IMR-90 (cell line): Measurements from ENCODE around the gene PRPF4. TPM values are rescaled to one million over a fixed set of nuclear protein-coding genes. Genes with fewer than 3 reads are reported as not detected.

Experiments
- ATAC-seq: fragments of 200-7000 bp; cut with Tn5 transposase; 2 replicates; pipeline ENCODE4 v1.9.1; 2020; ENCODE audit warnings: low read depth, mild to moderate bottlenecking, moderate library complexity
- BruUV-seq: library from RNA; stranded (reverse); fragments of 400-500 nt; replicated peaks from 2 replicates; lab custom pipeline; 2021; lab: Mats Ljungman, UMichigan
- CTCF ChIA-PET: fragments of 300-600 bp; formaldehyde crosslinking; extraction: SDS; loops from one replicate; lab custom pipeline; 2021; ENCODE audit warnings: antibody characterized with exemption; lab: Yijun Ruan, JAX
- POLR2A ChIA-PET: fragments of 300-600 bp; sonication (Branson Sonifier 250); formaldehyde crosslinking; loops from one replicate; lab custom pipeline; 2022; ENCODE audit warnings: antibody characterized with exemption; ENCODE audit not compliant: unreplicated experiment; lab: Charles Lee
- DNase-seq: peaks from one replicate; pipeline ENCODE4 v3.0.0; 2013
- H2AFZ ChIP-seq: replicated peaks from 2 replicates; pipeline ENCODE3; 2013; ENCODE audit warnings: low read length, mild to moderate bottlenecking; ENCODE audit not compliant: poor library complexity
- H2AK5ac ChIP-seq: 2 replicates; pipeline ENCODE4 v1.6.1; 2013; ENCODE audit warnings: low read depth, low read length, inconsistent platforms
- H2AK9ac ChIP-seq: replicated peaks from 2 replicates; pipeline ENCODE3; 2013; ENCODE audit warnings: mild to moderate bottlenecking, low read depth, low read length, moderate library complexity; ENCODE audit not compliant: poor library complexity
- H2BK120ac ChIP-seq: 2 replicates; pipeline ENCODE4 v1.6.1; 2013; ENCODE audit warnings: low read depth, low read length, inconsistent platforms
- H2BK15ac ChIP-seq: 3 replicates; pipeline ENCODE4 v1.6.1; 2013; ENCODE audit warnings: low read depth, low read length, inconsistent platforms
- H2BK20ac ChIP-seq: 2 replicates; pipeline ENCODE4 v1.6.1; 2013; ENCODE audit warnings: low read depth, mild to moderate bottlenecking, inconsistent platforms, low read length, moderate library complexity
- H2BK5ac ChIP-seq: 2 replicates; pipeline ENCODE4 v1.6.1; 2013; ENCODE audit warnings: mild to moderate bottlenecking, low read depth, low read length, inconsistent platforms; ENCODE audit not compliant: poor library complexity, severe bottlenecking
- H3K14ac ChIP-seq: replicated peaks from 2 replicates; pipeline ENCODE4 v1.6.1; 2013; ENCODE audit warnings: low read depth, low read length, inconsistent platforms
- H3K18ac ChIP-seq: 2 replicates; pipeline ENCODE4 v1.6.1; 2013; ENCODE audit warnings: low read depth, low read length, control low read depth
- H3K23ac ChIP-seq: 2 replicates; pipeline ENCODE4 v1.6.1; 2013; ENCODE audit warnings: low read depth, low read length, inconsistent platforms
- H3K27ac ChIP-seq: 2 replicates; pipeline ENCODE4 v1.5.1; 2013; ENCODE audit warnings: mild to moderate bottlenecking, control low read depth, low read length; ENCODE audit not compliant: insufficient read depth
- H3K27me3 ChIP-seq: 2 replicates; pipeline ENCODE4 v1.6.1; 2013; ENCODE audit warnings: low read length; ENCODE audit not compliant: control insufficient read depth, insufficient read depth
- H3K36me3 ChIP-seq: 2 replicates; pipeline ENCODE4 v1.6.1; 2013; ENCODE audit warnings: low read length, mixed read lengths; ENCODE audit not compliant: control insufficient read depth, insufficient read depth
- H3K4ac ChIP-seq: 2 replicates; pipeline ENCODE4 v1.6.1; 2013; ENCODE audit warnings: low read depth, low read length, inconsistent platforms
- H3K4me1 ChIP-seq: 2 replicates; pipeline ENCODE4 v1.6.1; 2013; ENCODE audit warnings: low read length, mixed read lengths; ENCODE audit not compliant: control insufficient read depth, insufficient read depth
- H3K4me2 ChIP-seq: 2 replicates; pipeline ENCODE4 v1.6.1; 2013; ENCODE audit warnings: low read depth, mild to moderate bottlenecking, control low read depth, low read length, moderate library complexity
- H3K4me3 ChIP-seq: 2 replicates; pipeline ENCODE4 v1.5.1; 2013; ENCODE audit warnings: low read depth, mild to moderate bottlenecking, control low read depth, low read length, moderate library complexity; ENCODE audit not compliant: insufficient read depth
- H3K56ac ChIP-seq: 2 replicates; pipeline ENCODE4 v1.6.1; 2013; ENCODE audit warnings: low read length, inconsistent platforms; ENCODE audit not compliant: insufficient read depth; ENCODE audit errors: extremely low read depth
- H3K79me1 ChIP-seq, 2 experiments: 2 replicates each; pipeline ENCODE4 v1.6.1; 2013; ENCODE audit warnings: low read length in 2 of 2, inconsistent platforms in 1 of 2, low read depth in 1 of 2
- H3K9ac ChIP-seq: 2 replicates; pipeline ENCODE4 v1.6.1; 2013; ENCODE audit warnings: low read depth, low read length, control low read depth
- H3K9me1 ChIP-seq: 2 replicates; pipeline ENCODE4 v1.6.1; 2013; ENCODE audit warnings: low read length, inconsistent platforms; ENCODE audit not compliant: insufficient read depth
- H3K9me3 ChIP-seq: 2 replicates; pipeline ENCODE4 v1.6.1; 2013; ENCODE audit warnings: low read length; ENCODE audit not compliant: control insufficient read depth, insufficient read depth
- H4K20me1 ChIP-seq: 2 replicates; pipeline ENCODE4 v1.6.1; 2013; ENCODE audit warnings: low read length, inconsistent platforms; ENCODE audit not compliant: insufficient read depth
- H4K5ac ChIP-seq: 2 replicates; pipeline ENCODE4 v1.6.1; 2013; ENCODE audit warnings: mild to moderate bottlenecking, low read depth, low read length, control low read depth
- H4K8ac ChIP-seq, 2 experiments: 2 replicates each; pipeline ENCODE4 v1.6.1; 2013; ENCODE audit warnings: low read depth in 2 of 2, low read length in 2 of 2, control low read depth in 1 of 2, inconsistent platforms in 1 of 2
- H4K91ac ChIP-seq: 2 replicates; pipeline ENCODE4 v1.6.1; 2013; ENCODE audit warnings: low read depth, low read length, inconsistent platforms; ENCODE audit not compliant: insufficient read depth
- BHLHE40 ChIP-seq: fragments of 150-350 bp; IDR thresholded peaks from 2 replicates; pipeline ENCODE4 v1.6.1; 2016; ENCODE audit warnings: mild to moderate bottlenecking, low read depth, low read length
- CHD1 ChIP-seq: IDR thresholded peaks from 2 replicates; pipeline ENCODE4 v1.6.1; 2012; ENCODE audit warnings: low read depth, low read length, improper control_type of control experiment
- CTCF ChIP-seq: conservative IDR thresholded peaks from 2 replicates; pipeline ENCODE4 v1.5.1; 2012; ENCODE audit warnings: mild to moderate bottlenecking, low read depth, low read length, improper control_type of control experiment
- FOS ChIP-seq: fragments of 150-350 bp; IDR thresholded peaks from 2 replicates; pipeline ENCODE4 v1.6.1; 2016; ENCODE audit warnings: low read depth, low read length
- MAFK ChIP-seq: IDR thresholded peaks from 2 replicates; pipeline ENCODE4 v1.6.1; 2012; ENCODE audit warnings: low read depth, low read length, improper control_type of control experiment
- MAZ ChIP-seq: IDR thresholded peaks from 2 replicates; pipeline ENCODE4 v1.6.1; 2012; ENCODE audit warnings: low read depth, mild to moderate bottlenecking, low read length, improper control_type of control experiment, moderate library complexity, borderline replicate concordance
- MXI1 ChIP-seq: IDR thresholded peaks from 2 replicates; pipeline ENCODE4 v1.6.1; 2012; ENCODE audit warnings: low read depth, mild to moderate bottlenecking, low read length, moderate library complexity, borderline replicate concordance
- POLR2A ChIP-seq: IDR thresholded peaks from 2 replicates; pipeline ENCODE4 v1.6.1; 2012; ENCODE audit warnings: mild to moderate bottlenecking, low read depth, low read length
- RAD21 ChIP-seq: IDR thresholded peaks from 2 replicates; pipeline ENCODE4 v1.6.1; 2012; ENCODE audit warnings: low read length, improper control_type of control experiment
- RCOR1 ChIP-seq: IDR thresholded peaks from 2 replicates; pipeline ENCODE4 v1.6.1; 2012; ENCODE audit warnings: mild to moderate bottlenecking, low read length, improper control_type of control experiment; ENCODE audit not compliant: insufficient replicate concordance
- RFX5 ChIP-seq: IDR thresholded peaks from 2 replicates; pipeline ENCODE4 v1.8.0; 2012; ENCODE audit warnings: low read depth, mild to moderate bottlenecking, low read length, moderate library complexity
- SMC3 ChIP-seq: fragments of 150-350 bp; IDR thresholded peaks from 2 replicates; pipeline ENCODE4 v1.6.1; 2016; ENCODE audit warnings: low read depth, mild to moderate bottlenecking, antibody characterized with exemption, low read length, moderate library complexity
- USF2 ChIP-seq: fragments of 150-350 bp; IDR thresholded peaks from 2 replicates; pipeline ENCODE4 v1.6.1; 2017; ENCODE audit warnings: mild to moderate bottlenecking, antibody characterized with exemption, low read length, low read depth
- WGBS, 2 experiments: methylation state at CpG; one replicate each; pipeline versions ENCODE4 v1.1.5 to v1.1.7; 2013; ENCODE audit warnings: missing lambda C conversion rate in 2 of 2; ENCODE audit not compliant: insufficient read length in 1 of 2; ENCODE audit errors: extremely low coverage in 2 of 2; 5-methylcytosine and 5-hydroxymethylcytosine counted together
- dilution Hi-C: fragments of 300-500 bp; cut with HindIII; formaldehyde crosslinking; loops from one replicate; pipeline ENCODE4 v1.14.3; 2018; ENCODE audit warnings: low sequenced_read_pairs; ENCODE audit not compliant: unreplicated experiment
- in situ Hi-C: fragments of 300-500 bp; cut with MboI; formaldehyde crosslinking; loops from 3 replicates; pipeline ENCODE4 v1.14.3; 2019; ENCODE audit warnings: low sequenced_read_pairs, inconsistent platforms, mixed read lengths
- intact Hi-C: fragments of 100-400 bp; cut with micrococcal nuclease; formaldehyde crosslinking; loops from 2 replicates; pipeline ENCODE4 v1.10.0; 2022
- polyA plus RNA-seq, 3 experiments: library from polyadenylated mRNA; depleted of rRNA; stranded (reverse); fragments of >200 nt; gene quantifications; 2 replicates each; pipeline ENCODE4 v1.2.3, GENCODE V29; 2012; ENCODE audit warnings: low replicate concordance in 1 of 3
- total RNA-seq: library from RNA; depleted of rRNA; stranded (reverse); fragments of >200 nt; gene quantifications from 2 replicates; pipeline ENCODE4 v1.2.3, GENCODE V29; 2012

Gene PRPF4
- total and polyA plus RNA-seq, 2 of the 4 experiments (the other 2 are of a cell fraction): 21.4 to 38.0 TPM

DNA sequence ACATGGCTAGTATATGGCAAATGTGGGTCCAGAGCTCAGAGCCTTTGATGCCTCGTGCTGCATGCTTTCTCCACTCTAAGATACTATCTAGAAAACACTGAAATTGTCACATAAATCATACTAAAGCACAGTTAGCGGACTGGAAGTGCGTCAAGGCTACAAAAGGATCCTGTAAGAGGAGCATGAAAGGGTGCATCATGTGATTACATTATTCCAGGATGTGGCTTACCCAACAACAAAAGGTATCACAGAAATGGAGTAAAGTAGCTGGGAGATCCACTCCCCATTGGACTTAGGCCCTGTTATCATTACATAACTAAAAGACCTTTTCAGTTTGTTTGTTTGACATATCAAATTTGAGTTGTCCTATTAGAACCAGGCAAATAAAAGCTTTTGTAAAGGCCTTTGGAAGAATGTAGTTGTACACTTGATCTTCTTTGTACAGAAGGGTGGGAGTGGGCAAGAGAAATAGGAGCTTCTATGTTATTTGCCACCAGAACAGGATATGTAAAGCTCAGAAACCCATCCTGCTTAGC lies 47.3 kb upstream of the PRPF4 start:
- no peak overlapping the region for H3K4me2 ChIP-seq
- no peak overlapping the region for H4K91ac ChIP-seq
- no peaks in the 10 kb centered on the region for H3K27me3 ChIP-seq
- dilution Hi-C loops (no loop called here), in situ Hi-C loops (no loop called here), intact Hi-C loops (no loop called here)
- no peak for ATAC-seq
- H3K36me3 ChIP-seq: peaks cover 2% of the 10 kb centered on the region
- no peak overlapping the region for H2BK15ac ChIP-seq
- no peak overlapping the region for H2AK9ac ChIP-seq
- no peak overlapping the region for H2BK5ac ChIP-seq
- no peak overlapping the region for H3K23ac ChIP-seq
- H3K27ac ChIP-seq: no peak overlapping the region
- H4K8ac ChIP-seq: no peak overlapping the region
- no peak overlapping the region for H3K56ac ChIP-seq
- peaks cover 17% of the 10 kb centered on the region for H4K20me1 ChIP-seq
- H3K79me1 ChIP-seq: peaks cover 37 to 64% of the 10 kb centered on the region in 2 experiments
- CTCF ChIA-PET: no interaction called here
- no peak overlapping the region for H2BK120ac ChIP-seq
- peaks cover 11% of the 10 kb centered on the region for H3K4me1 ChIP-seq
- BruUV-seq: no TSS peak
- no peak overlapping the region for H2AK5ac ChIP-seq
- no peak overlapping the region for H3K4me3 ChIP-seq
- TF ChIP-seq RFX5 (no peak), RCOR1 (no peak), USF2 (no peak), MXI1 (no peak), POLR2A (no peak), MAFK (no peak), CHD1 (no peak), SMC3 (no peak), MAZ (no peak), RAD21 (no peak), CTCF (no peak), FOS (no peak), BHLHE40 (no peak)
- H2AFZ ChIP-seq: no peak overlapping the region
- H4K5ac ChIP-seq: no peak overlapping the region
- no peaks in the 10 kb centered on the region for H3K9me3 ChIP-seq
- H2BK20ac ChIP-seq: no peak overlapping the region
- DNase-seq: no peak
- peaks cover 10% of the 10 kb centered on the region; the same call in 1 of the 2 replicates for H3K9me1 ChIP-seq
- H3K18ac ChIP-seq: no peak overlapping the region
- no peak overlapping the region for H3K4ac ChIP-seq
- WGBS, 2 experiments: no CpG with 5 or more reads among the region's 3 CpGs
- no peak overlapping the region for H3K9ac ChIP-seq
- no peak overlapping the region for H3K14ac ChIP-seq
- POLR2A ChIA-PET: interaction anchor here (0.6 kb wide), 1 partner anchor 13 kb away, joined by 8 read pairs; no protein-coding TSS in a partner anchor
